H1 (cell line): ENCODE data around the gene VGLL4. TPM values are rescaled to one million over a fixed set of nuclear protein-coding genes. Genes with fewer than 3 reads are reported as not detected.

ENCODE experiments used
- CTCF ChIA-PET: fragments of 300-600 bp; sonication (Branson Sonifier 250); formaldehyde crosslinking; loops from one replicate; lab custom pipeline; 2021; ENCODE audit not compliant: partially characterized antibody; lab: Charles Lee
- POLR2A ChIA-PET: fragments of 300-600 bp; sonication (Branson Sonifier 250); formaldehyde crosslinking; loops from one replicate; lab custom pipeline; 2021; ENCODE audit warnings: inconsistent platforms; ENCODE audit not compliant: partially characterized antibody; lab: Charles Lee
- DNase-seq, 2 experiments: peaks; one replicate each; pipeline versions ENCODE4 v3.0.0 to v3.0.0-alpha.2; 2010 to 2022; ENCODE audit warnings: low spot score in 2 of 2, low read depth in 1 of 2, mixed read lengths in 1 of 2
- FAIRE-seq: peaks from 2 replicates; lab custom pipeline; 2011; peaks lifted over from hg19 to GRCh38; lab: Jason Lieb, UNC
- H2AFZ ChIP-seq: 2 replicates; pipeline ENCODE4 v1.8.1; 2012; ENCODE audit warnings: low read length, inconsistent platforms
- H2AK5ac ChIP-seq: 2 replicates; pipeline ENCODE4 v1.6.1; 2013; ENCODE audit warnings: low read depth, low read length
- H2BK120ac ChIP-seq: replicated peaks from 2 replicates; pipeline ENCODE3; 2013; ENCODE audit warnings: low read depth, low read length, inconsistent platforms
- H2BK12ac ChIP-seq: 2 replicates; pipeline ENCODE4 v1.6.1; 2013; ENCODE audit warnings: low read depth, low read length
- H2BK15ac ChIP-seq: 2 replicates; pipeline ENCODE4 v1.6.1; 2013; ENCODE audit warnings: low read length
- H2BK20ac ChIP-seq: 2 replicates; pipeline ENCODE4 v1.6.1; 2013; ENCODE audit warnings: low read length
- H2BK5ac ChIP-seq: 2 replicates; pipeline ENCODE4 v1.6.1; 2013; ENCODE audit warnings: low read depth, low read length
- H3K14ac ChIP-seq: 2 replicates; pipeline ENCODE4 v1.6.1; 2013; ENCODE audit warnings: inconsistent platforms; ENCODE audit not compliant: insufficient read length
- H3K18ac ChIP-seq: 2 replicates; pipeline ENCODE4 v1.6.1; 2013; ENCODE audit warnings: low read length; ENCODE audit errors: extremely low read depth
- H3K23ac ChIP-seq: 2 replicates; pipeline ENCODE4 v1.6.1; 2013; ENCODE audit warnings: inconsistent platforms; ENCODE audit not compliant: insufficient read length
- H3K23me2 ChIP-seq: 2 replicates; pipeline ENCODE4 v1.6.1; 2013; ENCODE audit warnings: low read depth, low read length
- H3K27ac ChIP-seq: 2 replicates; pipeline ENCODE4 v1.6.1; 2011; ENCODE audit warnings: low read depth, low read length, inconsistent platforms
- H3K27me3 ChIP-seq, 4 experiments: replicated peaks in 1 of 4; 1 replicate in 1 of 4; 2 replicates in 3 of 4; pipeline versions ENCODE4 v1.6.1 to v1.8.1; 2011 to 2013; ENCODE audit warnings: low read length in 3 of 4, mild to moderate bottlenecking in 3 of 4, inconsistent platforms in 2 of 4, mixed read lengths in 2 of 4, moderate library complexity in 1 of 4; ENCODE audit not compliant: control insufficient read depth in 3 of 4, insufficient read depth in 3 of 4; ENCODE audit errors: extremely low read depth in 1 of 4
- H3K36me3 ChIP-seq, 4 experiments: 2 replicates each; pipeline versions ENCODE4 v1.6.1 to v1.8.1; 2011 to 2013; ENCODE audit warnings: mild to moderate bottlenecking in 4 of 4, low read length in 3 of 4, moderate library complexity in 2 of 4, control low read depth in 1 of 4, inconsistent platforms in 1 of 4; ENCODE audit not compliant: insufficient read depth in 4 of 4, control insufficient read depth in 2 of 4
- H3K4ac ChIP-seq: replicated peaks from 2 replicates; pipeline ENCODE3; 2013; ENCODE audit warnings: low read length, low read depth, mixed read lengths, inconsistent platforms; ENCODE audit not compliant: insufficient read length
- H3K4me1 ChIP-seq, 4 experiments: replicated peaks in 1 of 4; 1 replicate in 1 of 4; 2 replicates in 3 of 4; pipeline versions ENCODE4 v1.6.1 to v1.8.1; 2011 to 2013; ENCODE audit warnings: low read length in 3 of 4, inconsistent platforms in 2 of 4, mixed read lengths in 1 of 4; ENCODE audit not compliant: insufficient read depth in 4 of 4, control insufficient read depth in 3 of 4
- H3K4me2 ChIP-seq, 2 experiments: 2 replicates each; pipeline versions ENCODE4 v1.6.1 to v1.8.1; 2011 to 2013; ENCODE audit warnings: low read depth in 2 of 2, low read length in 2 of 2, control low read depth in 1 of 2, inconsistent platforms in 1 of 2, mild to moderate bottlenecking in 1 of 2; ENCODE audit not compliant: insufficient read depth in 1 of 2
- H3K4me3 ChIP-seq, 4 experiments: fragments of 200-600, 300-600 bp in 1 of 4; sonication (generic), shearing (Covaris generic), sonication (Bioruptor Twin) in 1 of 4; 2 replicates each; pipeline versions ENCODE4 v1.5.1 to v1.8.1; 2011 to 2016; ENCODE audit warnings: low read length in 4 of 4, low read depth in 3 of 4, control low read depth in 2 of 4, inconsistent platforms in 2 of 4, mild to moderate bottlenecking in 2 of 4, mixed read lengths in 1 of 4, moderate library complexity in 1 of 4; ENCODE audit not compliant: insufficient read depth in 2 of 4; ENCODE audit errors: extremely low read depth in 1 of 4
- H3K56ac ChIP-seq: replicated peaks from 2 replicates; pipeline ENCODE3; 2013; ENCODE audit warnings: low read depth, mild to moderate bottlenecking, mixed read lengths, low read length, inconsistent platforms; ENCODE audit not compliant: insufficient read length
- H3K79me1 ChIP-seq: 2 replicates; pipeline ENCODE4 v1.6.1; 2013; ENCODE audit warnings: low read depth, low read length, control low read depth
- H3K79me2 ChIP-seq, 2 experiments: 2 replicates each; pipeline versions ENCODE4 v1.6.1 to v1.8.1; 2012 to 2013; ENCODE audit warnings: low read length in 2 of 2, mild to moderate bottlenecking in 2 of 2, inconsistent platforms in 1 of 2; ENCODE audit not compliant: insufficient read depth in 2 of 2, control insufficient read depth in 1 of 2
- H3K9ac ChIP-seq, 4 experiments: replicated peaks in 1 of 4; 1 replicate in 1 of 4; 2 replicates in 3 of 4; pipeline versions ENCODE4 v1.6.1 to v1.8.1; 2011 to 2013; ENCODE audit warnings: low read depth in 3 of 4, low read length in 3 of 4, control low read depth in 2 of 4, mild to moderate bottlenecking in 2 of 4, moderate library complexity in 2 of 4, inconsistent platforms in 1 of 4; ENCODE audit errors: extremely low read depth in 1 of 4
- H3K9me3 ChIP-seq, 2 experiments: 2 replicates each; pipeline versions ENCODE4 v1.6.1 to v1.8.1; 2012 to 2013; ENCODE audit warnings: mild to moderate bottlenecking in 2 of 2, moderate library complexity in 2 of 2, control low read depth in 1 of 2, inconsistent platforms in 1 of 2, low read depth in 1 of 2, low read length in 1 of 2, mixed read lengths in 1 of 2; ENCODE audit not compliant: insufficient read depth in 2 of 2
- H4K20me1 ChIP-seq, 2 experiments: replicated peaks in 1 of 2; 2 replicates each; pipeline versions ENCODE3 to v1.8.1; 2011 to 2013; ENCODE audit warnings: inconsistent platforms in 2 of 2, low read length in 2 of 2, mild to moderate bottlenecking in 1 of 2; ENCODE audit not compliant: insufficient read depth in 2 of 2, control insufficient read depth in 1 of 2
- H4K5ac ChIP-seq: 2 replicates; pipeline ENCODE4 v1.6.1; 2013; ENCODE audit warnings: low read length, low read depth, mixed read lengths, inconsistent platforms; ENCODE audit not compliant: insufficient read length
- H4K8ac ChIP-seq: 2 replicates; pipeline ENCODE4 v1.8.0; 2013; ENCODE audit warnings: mild to moderate bottlenecking, moderate library complexity, low read length, inconsistent platforms; ENCODE audit not compliant: insufficient read depth; ENCODE audit errors: extremely low read depth
- H4K91ac ChIP-seq: replicated peaks from 2 replicates; pipeline ENCODE3; 2013; ENCODE audit warnings: low read length, mixed read lengths, inconsistent platforms; ENCODE audit not compliant: insufficient read length
- BRCA1 ChIP-seq: IDR thresholded peaks from 2 replicates; pipeline ENCODE4 v1.6.1; 2012; ENCODE audit warnings: low read depth, low read length, improper control_type of control experiment
- CBX5 ChIP-seq: fragments of 300-800, 300-1000 bp; sonication (generic); IDR thresholded peaks from 2 replicates; pipeline ENCODE4 v1.7.1; 2016; ENCODE audit warnings: antibody characterized with exemption, low read length, low read depth
- HDAC6 ChIP-seq: IDR thresholded peaks from one replicate; pipeline ENCODE4 v1.7.1; 2012; ENCODE audit warnings: low read depth, mild to moderate bottlenecking, inconsistent platforms, low read length, moderate library complexity
- RNF2 ChIP-seq: fragments of 200-900, 300-1000 bp; sonication (generic); IDR thresholded peaks from 2 replicates; pipeline ENCODE4 v1.7.1; 2016; ENCODE audit warnings: borderline replicate concordance, low read depth, mild to moderate bottlenecking, antibody characterized with exemption, low read length; ENCODE audit not compliant: poor library complexity, severe bottlenecking; ENCODE audit errors: missing control alignments
- SUZ12 ChIP-seq: fragments of 200-600 bp; sonication (generic); IDR thresholded peaks from 2 replicates; pipeline ENCODE4 v1.6.1; 2012; ENCODE audit warnings: mild to moderate bottlenecking, inconsistent platforms, low read length, moderate library complexity, mixed read lengths
- ZNF274 ChIP-seq: IDR thresholded peaks from 2 replicates; pipeline ENCODE4 v1.7.0; 2012; ENCODE audit warnings: low read length, borderline replicate concordance; ENCODE audit errors: extremely low read depth
- WGBS, 2 experiments: shearing (Covaris generic) in 1 of 2; methylation state at CpG; one replicate each; pipeline versions ENCODE4 v1.1.6 to v1.1.7; 2013 to 2015; ENCODE audit warnings: low lambda C conversion rate in 2 of 2, mixed read lengths in 2 of 2, inconsistent platforms in 1 of 2, low coverage in 1 of 2, missing lambda C conversion rate in 1 of 2; ENCODE audit not compliant: insufficient replicate concordance in 2 of 2, insufficient coverage in 1 of 2, insufficient read length in 1 of 2; ENCODE audit errors: extremely low coverage in 1 of 2, missing lambda C conversion rate in 1 of 2; 5-methylcytosine and 5-hydroxymethylcytosine counted together
- polyA plus RNA-seq, 7 experiments: library from polyadenylated mRNA; depleted of rRNA in 3 of 7; stranded (reverse) in 5 of 7; unstranded in 2 of 7; fragments of >200 nt in 5 of 7; fragments of 200-250 nt in 2 of 7; gene quantifications; 1 replicate in 5 of 7; 2 replicates in 1 of 7; 4 replicates in 1 of 7; pipeline versions ENCODE4 v1.2.1 to v1.2.3, GENCODE V29; 2011 to 2013; ENCODE audit warnings: missing spikeins in 2 of 7, mixed read lengths in 2 of 7
- total RNA-seq: library from RNA; stranded (reverse); fragmentation: NEBNext Ultra II Directional; extraction: Animal tissue kit (Norgen Biotek cat#: 25700); gene quantifications from 2 replicates; pipeline ENCODE4 v1.2.1, GENCODE V29; 2021

Gene VGLL4
- total and polyA plus RNA-seq, 2 of the 8 experiments (the other 6 are each of a cell fraction or from before 2014, with no cell fraction given) = 45.1 to 50.0 TPM

GRCh38 chr3:11680509-11680908 lies 36.8 kb upstream of the VGLL4 start:
- H3K79me2 ChIP-seq = no peaks in the 10 kb centered on the region
- no peak overlapping the region for H4K5ac ChIP-seq
- H3K9ac ChIP-seq = no peak overlapping the region
- H2BK20ac ChIP-seq = no peak overlapping the region
- no peak for FAIRE-seq
- no peak overlapping the region for H3K14ac ChIP-seq
- 0 out of 2 replicates have a peak overlapping the region, but pooled peaks have one; percentile 2 for H2BK12ac ChIP-seq
- no peak overlapping the region for H4K91ac ChIP-seq
- H3K9me3 ChIP-seq = no peaks in the 10 kb centered on the region
- H3K79me1 ChIP-seq = peaks cover 2% of the 10 kb centered on the region; the same call in 1 of the 2 replicates
- H3K23me2 ChIP-seq = no peaks in the 10 kb centered on the region
- ChIA-PET POLR2A (no interaction called here), CTCF (interaction anchor here (0.7 to 1.2 kb wide), 3 partner anchors 19 to 469 kb away, joined by 3 to 4 read pairs (median 3); no protein-coding TSS in a partner anchor)
- H2BK15ac ChIP-seq = no peak overlapping the region
- no peaks in the 10 kb centered on the region for H3K27me3 ChIP-seq
- no peak overlapping the region for H3K18ac ChIP-seq
- no peak for TF ChIP-seq SUZ12
- no peak for TF ChIP-seq CBX5
- no peak for TF ChIP-seq BRCA1
- no peak for TF ChIP-seq ZNF274
- no peak for TF ChIP-seq HDAC6
- no peak for TF ChIP-seq RNF2
- H3K36me3 ChIP-seq = no peaks in the 10 kb centered on the region
- H2BK5ac ChIP-seq = no peak overlapping the region
- H3K23ac ChIP-seq = no peak overlapping the region
- no peak overlapping the region for H4K8ac ChIP-seq
- 89% methylated on average over 14 of the region's 14 CpGs; no CpG with 5 or more reads in 1 of the 2 experiments for WGBS, 2 experiments
- DNase-seq = no peak
- H3K4me3 ChIP-seq = no peak overlapping the region
- H3K56ac ChIP-seq = no peak overlapping the region
- H3K4ac ChIP-seq = no peak overlapping the region
- no peak overlapping the region for H2BK120ac ChIP-seq
- H3K4me1 ChIP-seq = no peaks in the 10 kb centered on the region
- no peak overlapping the region for H2AFZ ChIP-seq
- H2AK5ac ChIP-seq = no peak overlapping the region; the same call in 1 of the 2 replicates
- H4K20me1 ChIP-seq = no peaks in the 10 kb centered on the region
- H3K27ac ChIP-seq = no peak overlapping the region
- no peak overlapping the region for H3K4me2 ChIP-seq
